ENCODE results near the gene BRD3OS.

The BRD3OS gene

DNA sequence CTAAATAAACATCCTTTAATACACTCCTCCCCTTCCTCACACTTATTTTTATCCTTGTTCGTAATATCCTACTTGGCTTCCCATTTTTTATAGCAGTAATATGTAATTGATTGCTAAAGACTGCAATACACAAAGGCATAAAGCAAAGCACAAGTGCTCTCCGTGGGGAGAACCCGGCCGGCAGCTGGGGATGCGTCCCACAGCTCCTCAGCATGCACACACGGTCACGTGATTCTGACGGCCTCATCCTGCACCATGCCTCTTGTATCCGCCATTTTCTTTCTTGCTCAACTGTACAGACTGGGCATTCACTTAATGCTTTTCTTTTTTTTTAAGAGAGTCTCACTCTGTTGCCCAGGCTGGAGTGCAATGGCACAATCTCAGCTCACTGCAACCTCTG lies 2.8 kb downstream of the BRD3OS start:
- TF ChIP-seq, protein P1, sequence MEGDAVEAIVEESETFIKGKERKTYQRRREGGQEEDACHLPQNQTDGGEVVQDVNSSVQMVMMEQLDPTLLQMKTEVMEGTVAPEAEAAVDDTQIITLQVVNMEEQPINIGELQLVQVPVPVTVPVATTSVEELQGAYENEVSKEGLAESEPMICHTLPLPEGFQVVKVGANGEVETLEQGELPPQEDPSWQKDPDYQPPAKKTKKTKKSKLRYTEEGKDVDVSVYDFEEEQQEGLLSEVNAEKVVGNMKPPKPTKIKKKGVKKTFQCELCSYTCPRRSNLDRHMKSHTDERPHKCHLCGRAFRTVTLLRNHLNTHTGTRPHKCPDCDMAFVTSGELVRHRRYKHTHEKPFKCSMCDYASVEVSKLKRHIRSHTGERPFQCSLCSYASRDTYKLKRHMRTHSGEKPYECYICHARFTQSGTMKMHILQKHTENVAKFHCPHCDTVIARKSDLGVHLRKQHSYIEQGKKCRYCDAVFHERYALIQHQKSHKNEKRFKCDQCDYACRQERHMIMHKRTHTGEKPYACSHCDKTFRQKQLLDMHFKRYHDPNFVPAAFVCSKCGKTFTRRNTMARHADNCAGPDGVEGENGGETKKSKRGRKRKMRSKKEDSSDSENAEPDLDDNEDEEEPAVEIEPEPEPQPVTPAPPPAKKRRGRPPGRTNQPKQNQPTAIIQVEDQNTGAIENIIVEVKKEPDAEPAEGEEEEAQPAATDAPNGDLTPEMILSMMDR (IDR thresholded peaks at IDR 0.05): no peak
- no peak for TF ChIP-seq ZFX (IDR thresholded peaks at IDR 0.05; ENCODE audit: borderline replicate concordance)
- no peak overlapping the region for H3K27ac ChIP-seq

DNA sequence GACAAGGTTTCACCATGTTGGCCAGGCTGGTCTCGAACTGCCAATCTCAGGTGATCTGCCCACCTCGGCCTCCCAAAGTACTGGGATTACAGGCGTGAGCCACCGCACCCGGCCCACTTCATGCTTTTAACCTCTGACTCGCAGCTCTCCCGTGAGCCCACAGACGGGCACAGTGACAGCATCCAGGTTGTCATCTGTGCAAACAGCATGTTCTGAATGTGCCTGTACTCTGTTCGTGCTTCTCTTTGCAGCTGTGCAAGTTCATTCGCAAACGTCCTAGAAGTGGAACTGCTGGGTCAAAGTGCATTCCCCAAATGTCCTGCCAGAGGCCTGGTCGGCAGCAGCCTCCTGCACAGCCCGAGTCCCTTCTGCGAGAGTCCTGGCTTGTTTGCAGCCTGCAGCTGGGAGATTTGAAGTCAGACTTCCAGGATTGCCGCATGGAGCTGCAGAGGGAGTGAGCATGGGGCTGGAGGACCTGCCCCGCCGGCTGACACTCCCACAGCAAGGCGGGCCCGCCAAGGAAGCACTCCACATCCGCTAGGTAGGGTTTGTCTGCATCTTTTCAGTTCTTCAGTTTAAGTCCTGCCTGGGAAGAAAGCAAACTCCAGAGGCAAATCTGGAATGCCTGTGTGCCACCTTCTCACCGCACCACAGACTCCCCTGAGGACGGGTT lies 3.4 kb downstream of the BRD3OS start:
- TF ChIP-seq, protein P1 (IDR thresholded peaks at IDR 0.05): no peak
- TF ChIP-seq ZFX (IDR thresholded peaks at IDR 0.05; ENCODE audit: borderline replicate concordance): no peak
- H3K27ac ChIP-seq: no peak overlapping the region

DNA sequence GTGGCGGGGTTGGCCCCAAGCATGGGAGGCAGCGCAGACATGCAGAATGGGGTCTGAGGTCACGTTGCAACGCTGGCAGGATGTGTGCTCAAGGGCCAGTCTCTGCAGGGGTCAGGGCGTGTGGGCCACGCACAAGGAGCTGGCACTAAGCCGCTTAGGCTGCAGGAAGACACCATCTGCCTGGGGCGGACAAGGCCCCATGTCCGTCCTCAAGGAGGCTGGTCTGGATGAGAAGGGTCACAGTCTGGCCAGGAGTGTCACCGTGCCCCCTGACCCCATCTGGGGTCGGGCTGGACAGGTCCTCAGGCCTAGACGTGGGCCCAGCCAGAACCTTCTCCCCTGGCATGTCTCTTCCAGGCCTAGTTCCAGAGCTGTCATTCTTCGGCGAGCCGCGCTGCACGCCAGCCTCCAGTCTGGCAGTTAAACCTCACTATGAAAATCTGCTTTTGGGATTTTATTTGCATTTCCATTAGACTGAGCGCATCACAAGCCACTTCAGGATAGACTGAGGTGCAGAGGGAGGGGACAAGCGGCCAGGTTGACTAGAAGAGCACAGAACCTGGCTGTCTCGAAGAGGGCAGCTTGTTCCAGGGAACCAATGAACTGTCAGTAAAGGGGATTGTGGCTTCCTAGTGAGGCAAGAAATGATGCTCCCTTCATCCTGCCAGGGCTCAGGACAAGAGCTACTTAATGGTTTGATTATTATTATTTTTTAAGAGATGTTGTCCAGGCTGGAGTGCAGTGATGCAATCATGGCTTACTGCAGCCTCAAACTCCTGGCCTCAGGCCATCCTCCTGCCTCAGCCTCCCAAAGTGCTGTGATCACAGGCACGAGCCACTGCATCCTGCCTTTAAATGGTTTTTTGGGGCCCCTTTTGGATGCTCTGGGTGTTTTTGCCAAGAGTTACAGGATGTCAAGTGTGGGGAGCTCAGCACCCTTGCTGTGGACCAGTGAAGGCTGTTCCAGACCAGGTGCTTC lies 4.3 kb downstream of the BRD3OS start:
- TF ChIP-seq, protein P1 (IDR thresholded peaks at IDR 0.05): no peak
- TF ChIP-seq ZFX (IDR thresholded peaks at IDR 0.05; ENCODE audit: borderline replicate concordance): no peak

DNA sequence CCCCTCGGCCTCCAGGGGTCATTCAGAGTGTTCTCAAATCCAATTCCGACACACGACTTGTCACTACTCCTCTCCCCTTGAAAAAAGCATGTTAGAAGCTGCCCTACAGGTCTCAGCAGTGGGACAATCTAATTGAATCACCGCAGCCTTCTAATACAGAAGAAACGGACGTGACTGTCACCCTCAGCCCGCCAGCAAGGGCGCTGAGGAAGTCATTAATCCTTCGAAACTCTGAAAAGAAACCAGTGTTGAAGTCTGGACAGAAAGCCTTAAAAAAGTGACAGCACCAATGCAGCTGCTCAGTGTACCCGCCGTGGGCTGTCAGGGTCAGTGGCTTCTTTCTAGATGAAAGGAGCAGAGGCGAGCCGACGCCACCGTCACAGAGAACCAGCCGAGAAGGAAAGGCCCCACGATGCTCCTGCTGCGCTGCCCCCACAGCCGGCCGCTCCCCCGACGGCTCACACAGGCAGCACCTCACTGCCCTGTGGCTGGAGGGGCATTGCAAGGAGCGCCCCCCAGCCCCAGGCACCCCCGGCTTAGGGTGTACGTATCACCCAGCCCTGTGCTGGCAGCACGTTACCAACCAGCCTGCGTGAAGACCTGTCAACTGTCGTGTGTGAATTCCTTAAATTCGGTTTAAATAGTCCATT lies 5.7 kb downstream of the BRD3OS start:
- TF ChIP-seq ZFX (IDR thresholded peaks at IDR 0.05; ENCODE audit: borderline replicate concordance): no peak

More for the DNA sequence above, 4.3 kb downstream of the BRD3OS start:
- no peak overlapping the region for H3K27ac ChIP-seq

DNA sequence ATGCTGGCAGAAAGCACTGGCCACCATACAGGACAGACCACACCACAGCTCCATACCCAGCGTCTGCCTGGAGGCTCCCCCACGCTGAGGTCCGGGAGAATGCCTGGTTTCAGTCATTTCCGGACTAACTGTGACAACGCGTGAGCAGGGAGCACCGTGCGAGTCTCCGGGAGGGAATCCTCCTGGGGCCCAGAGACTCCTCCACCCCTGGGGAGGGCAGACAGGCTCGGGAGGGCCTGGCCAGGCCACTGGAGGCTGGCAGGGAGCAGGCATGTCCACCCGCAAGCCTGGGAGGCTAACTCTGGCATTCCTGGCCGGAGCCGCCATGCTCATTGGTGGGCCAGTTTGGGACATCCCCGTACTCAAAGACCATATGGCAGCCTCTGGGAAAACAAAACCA lies 6.5 kb downstream of the BRD3OS start:
- no peak overlapping the region for H3K27ac ChIP-seq
- TF ChIP-seq ZFX (IDR thresholded peaks at IDR 0.05; ENCODE audit: borderline replicate concordance): no peak
- TF ChIP-seq, protein P1 (IDR thresholded peaks at IDR 0.05): no peak

More for the DNA sequence above, 5.7 kb downstream of the BRD3OS start:
- H3K27ac ChIP-seq: no peak overlapping the region

DNA sequence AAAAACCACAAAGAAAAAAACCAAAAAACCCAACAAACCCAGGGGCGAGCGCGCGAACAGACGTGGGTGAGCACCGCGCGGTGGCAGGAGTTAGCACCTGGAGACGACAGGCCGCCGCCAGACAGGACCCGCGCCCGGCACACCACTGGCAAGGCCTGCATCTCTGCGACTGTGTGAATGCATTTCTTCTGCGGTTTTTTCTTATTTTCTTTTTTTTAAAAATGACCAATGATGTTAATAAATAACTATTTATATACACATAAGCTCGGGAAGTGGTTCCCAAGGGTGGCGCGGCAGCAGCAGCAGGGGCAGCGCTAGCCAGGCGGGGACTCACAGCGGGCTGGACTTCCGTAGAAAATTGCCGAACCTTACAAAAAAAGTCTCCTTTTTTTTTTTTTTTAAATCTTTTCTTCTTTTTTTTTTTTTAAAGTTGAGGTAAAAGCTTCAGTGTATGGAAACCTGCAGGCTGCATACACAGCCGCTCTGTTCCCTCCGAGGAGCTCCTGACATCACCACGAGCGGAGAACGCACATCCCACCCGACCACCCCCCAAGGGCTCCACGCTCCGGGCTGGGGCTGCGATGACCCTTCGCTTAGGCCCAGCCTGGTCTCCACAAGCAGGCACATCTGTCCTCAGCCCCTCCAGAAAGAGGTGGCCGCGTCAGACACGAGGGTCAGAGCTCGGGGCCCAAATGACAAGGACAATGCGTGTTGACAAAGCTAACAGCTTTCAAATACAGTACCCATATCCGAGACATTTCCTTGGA lies 7.4 kb downstream of the BRD3OS start:
- TF ChIP-seq, protein P1 (IDR thresholded peaks at IDR 0.05): no peak
- TF ChIP-seq ZFX (IDR thresholded peaks at IDR 0.05; ENCODE audit: borderline replicate concordance): no peak

More for the DNA sequence above, 7.4 kb downstream of the BRD3OS start:
- no peak overlapping the region for H3K27ac ChIP-seq

All from 22Rv1 (cell line).